ENCODE results near the gene TNFAIP3.

DNA sequence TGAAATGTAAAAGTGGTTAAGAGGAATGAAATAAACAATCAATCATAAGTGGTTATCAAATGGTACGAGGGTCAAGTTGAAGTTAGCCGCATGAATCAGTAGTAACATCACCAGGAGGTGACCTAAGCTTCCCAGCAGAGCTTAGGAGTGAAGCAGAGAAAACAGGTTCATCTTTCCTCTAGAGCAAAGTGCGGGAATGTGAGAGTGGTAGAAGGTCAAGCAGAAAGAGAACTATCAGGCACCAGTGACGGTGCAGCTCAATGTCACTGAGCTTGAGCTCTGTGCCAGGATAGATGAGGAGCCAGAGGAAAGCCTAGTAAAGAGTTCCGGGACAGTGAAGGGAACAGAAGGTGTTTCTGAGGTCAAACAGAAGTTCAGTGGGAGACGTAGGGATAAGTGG lies 20.8 kb upstream of the TNFAIP3 start:
- TF ChIP-seq, protein P1, sequence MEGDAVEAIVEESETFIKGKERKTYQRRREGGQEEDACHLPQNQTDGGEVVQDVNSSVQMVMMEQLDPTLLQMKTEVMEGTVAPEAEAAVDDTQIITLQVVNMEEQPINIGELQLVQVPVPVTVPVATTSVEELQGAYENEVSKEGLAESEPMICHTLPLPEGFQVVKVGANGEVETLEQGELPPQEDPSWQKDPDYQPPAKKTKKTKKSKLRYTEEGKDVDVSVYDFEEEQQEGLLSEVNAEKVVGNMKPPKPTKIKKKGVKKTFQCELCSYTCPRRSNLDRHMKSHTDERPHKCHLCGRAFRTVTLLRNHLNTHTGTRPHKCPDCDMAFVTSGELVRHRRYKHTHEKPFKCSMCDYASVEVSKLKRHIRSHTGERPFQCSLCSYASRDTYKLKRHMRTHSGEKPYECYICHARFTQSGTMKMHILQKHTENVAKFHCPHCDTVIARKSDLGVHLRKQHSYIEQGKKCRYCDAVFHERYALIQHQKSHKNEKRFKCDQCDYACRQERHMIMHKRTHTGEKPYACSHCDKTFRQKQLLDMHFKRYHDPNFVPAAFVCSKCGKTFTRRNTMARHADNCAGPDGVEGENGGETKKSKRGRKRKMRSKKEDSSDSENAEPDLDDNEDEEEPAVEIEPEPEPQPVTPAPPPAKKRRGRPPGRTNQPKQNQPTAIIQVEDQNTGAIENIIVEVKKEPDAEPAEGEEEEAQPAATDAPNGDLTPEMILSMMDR (IDR thresholded peaks at IDR 0.05) = no peak
- no peak for TF ChIP-seq POLR2A (IDR thresholded peaks at IDR 0.05)

Measured in tibial nerve (tissue), 3 donors.